ENCODE measurements around the gene CNTN1.

GRCh38 chr12:41034686-41035085 is 342.4 kb downstream of the CNTN1 start:
- TF ChIP-seq CTCF (IDR thresholded peaks at IDR 0.05) (no peak), EP300 (IDR thresholded peaks at IDR 0.05) (no peak), POLR2A (IDR thresholded peaks at IDR 0.05) (no peak)
